Keratinocyte (primary cell): ENCODE results near the gene FTSJ3. TPM values are rescaled to one million over a fixed set of nuclear protein-coding genes. Genes with fewer than 3 reads are reported as not detected.

Experiments
- DNase-seq: peaks from one replicate; pipeline ENCODE4 v3.0.0-alpha.2; 2011; ENCODE audit warnings: low read depth, missing footprints, low spot score
- FAIRE-seq: peaks from 2 replicates; lab custom pipeline; 2011; peaks lifted over from hg19 to GRCh38; lab: Jason Lieb, UNC
- H2AFZ ChIP-seq: 2 replicates; pipeline ENCODE4 v1.6.0; 2012; ENCODE audit warnings: low read length, control low read depth, inconsistent platforms; ENCODE audit not compliant: control insufficient read depth
- H3K27ac ChIP-seq: 2 replicates; pipeline ENCODE4 v1.5.1; 2011; ENCODE audit warnings: low read length; ENCODE audit not compliant: control insufficient read depth, insufficient read depth
- H3K27me3 ChIP-seq: 3 replicates; pipeline ENCODE4 v1.6.0; 2011; ENCODE audit warnings: low read length; ENCODE audit not compliant: control insufficient read depth, insufficient read depth; ENCODE audit errors: extremely low read depth
- H3K36me3 ChIP-seq, 2 experiments: 2 replicates in 1 of 2; 3 replicates in 1 of 2; pipeline ENCODE4 v1.5.1; 2011; ENCODE audit warnings: low read length in 2 of 2, mild to moderate bottlenecking in 1 of 2; ENCODE audit not compliant: control insufficient read depth in 2 of 2, insufficient read depth in 2 of 2; ENCODE audit errors: extremely low read depth in 1 of 2
- H3K4me1 ChIP-seq: 3 replicates; pipeline ENCODE4 v1.5.1; 2011; ENCODE audit warnings: low read length; ENCODE audit not compliant: control insufficient read depth, insufficient read depth; ENCODE audit errors: extremely low read depth
- H3K4me2 ChIP-seq: 3 replicates; pipeline ENCODE4 v1.6.0; 2011; ENCODE audit warnings: low read depth, low read length; ENCODE audit not compliant: control insufficient read depth, insufficient read depth; ENCODE audit errors: extremely low read depth
- H3K4me3 ChIP-seq, 3 experiments: fragments of 200-600 bp in 1 of 3; sonication (generic) in 1 of 3; 2 replicates in 2 of 3; 3 replicates in 1 of 3; pipeline ENCODE4 v1.5.1; 2011 to 2016; ENCODE audit warnings: low read length in 3 of 3, mild to moderate bottlenecking in 3 of 3, control low read depth in 2 of 3, inconsistent platforms in 1 of 3, low read depth in 1 of 3, mixed read lengths in 1 of 3, mixed run types in 1 of 3, moderate library complexity in 1 of 3; ENCODE audit not compliant: control insufficient read depth in 2 of 3, insufficient read depth in 2 of 3; ENCODE audit errors: extremely low read depth in 1 of 3
- H3K79me2 ChIP-seq: 2 replicates; pipeline ENCODE4 v1.6.0; 2012; ENCODE audit warnings: low read length; ENCODE audit not compliant: control insufficient read depth, insufficient read depth
- H3K9ac ChIP-seq: 3 replicates; pipeline ENCODE4 v1.6.0; 2011; ENCODE audit warnings: low read length; ENCODE audit not compliant: control insufficient read depth, insufficient read depth; ENCODE audit errors: extremely low read depth
- H3K9me1 ChIP-seq: 3 replicates; pipeline ENCODE4 v1.6.0; 2011; ENCODE audit warnings: low read length; ENCODE audit not compliant: control insufficient read depth, insufficient read depth; ENCODE audit errors: extremely low read depth
- H3K9me3 ChIP-seq: 2 replicates; pipeline ENCODE4 v1.5.1; 2012; ENCODE audit warnings: low read depth, low read length; ENCODE audit not compliant: control insufficient read depth
- H4K20me1 ChIP-seq: 3 replicates; pipeline ENCODE4 v1.6.0; 2011; ENCODE audit warnings: low read length; ENCODE audit not compliant: control insufficient read depth, insufficient read depth; ENCODE audit errors: extremely low read depth
- EZH2 ChIP-seq: IDR thresholded peaks from one replicate; pipeline ENCODE4 v1.6.1; 2012; ENCODE audit warnings: inconsistent platforms, mild to moderate bottlenecking, low read length, moderate library complexity
- dilution Hi-C: fragments of 300-500 bp; cut with MboI; formaldehyde crosslinking; loops from one replicate; pipeline ENCODE4 v1.7.0; 2020; ENCODE audit warnings: low sequenced_read_pairs; ENCODE audit not compliant: extremely low pct_ligation_motif_present
- polyA plus RNA-seq, 5 experiments: library from polyadenylated mRNA; depleted of rRNA in 3 of 5; stranded (reverse) in 3 of 5; stranded (forward) in 1 of 5; unstranded in 1 of 5; fragments of >200 nt; gene quantifications; 1 replicate in 1 of 5; 2 replicates in 3 of 5; 3 replicates in 1 of 5; pipeline versions ENCODE4 v1.2.1 to v1.2.3, GENCODE V29; 2011 to 2012; ENCODE audit warnings: missing spikeins in 2 of 5, low read depth in 1 of 5, low replicate concordance in 1 of 5
- TF ChIP-seq, protein P1 (sequence below), 3 experiments: IDR thresholded peaks in 1 of 3; conservative IDR thresholded peaks in 1 of 3; optimal IDR thresholded peaks in 1 of 3; 2 replicates in 2 of 3; 3 replicates in 1 of 3; pipeline versions ENCODE3 to v1.5.1; 2011; ENCODE audit warnings: low read length in 3 of 3, mild to moderate bottlenecking in 3 of 3, moderate library complexity in 2 of 3, control low read depth in 1 of 3, inconsistent platforms in 1 of 3; ENCODE audit not compliant: insufficient read depth in 2 of 3; ENCODE audit errors: extremely low read depth in 1 of 3

FTSJ3 gene
- polyA plus RNA-seq, 1 donor (not counting 4 experiments of a cell fraction or from before 2014, with no cell fraction given), result 43.7 TPM

DNA sequence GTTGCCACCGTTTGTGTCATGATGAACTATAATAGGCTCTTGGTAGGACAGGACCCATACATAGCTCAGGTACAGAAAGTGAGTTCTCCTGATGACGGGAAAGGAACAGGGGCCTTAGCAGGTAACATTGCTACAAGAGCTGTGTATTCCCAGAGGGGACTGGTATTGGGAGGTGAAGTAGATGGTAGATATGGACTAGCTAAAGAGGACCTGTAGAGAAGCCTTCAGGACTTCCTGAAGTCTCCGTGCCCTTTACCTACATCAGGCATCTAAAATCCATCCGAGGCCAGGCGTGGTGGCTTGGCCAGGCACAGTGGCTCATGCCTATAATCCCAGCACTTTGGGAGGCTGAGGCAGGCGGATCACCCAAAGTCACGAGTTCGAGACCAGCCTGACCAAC lies 27.7 kb upstream of the FTSJ3 start:
- FAIRE-seq (no peak), DNase-seq (no peak)
- Histone ChIP-seq H3K9me1 (no peaks in the 10 kb centered on the region), H3K27ac (no peak overlapping the region), H3K79me2 (no peaks in the 10 kb centered on the region), H3K4me2 (no peak overlapping the region), H3K36me3 (no peaks in the 10 kb centered on the region), H3K4me1 (no peaks in the 10 kb centered on the region), H4K20me1 (no peaks in the 10 kb centered on the region), H3K27me3 (peaks cover 4% of the 10 kb centered on the region), H3K9ac (no peak overlapping the region), H2AFZ (no peak overlapping the region), H3K9me3 (no peaks in the 10 kb centered on the region), H3K4me3 (no peak overlapping the region)
- TF ChIP-seq, protein P1, sequence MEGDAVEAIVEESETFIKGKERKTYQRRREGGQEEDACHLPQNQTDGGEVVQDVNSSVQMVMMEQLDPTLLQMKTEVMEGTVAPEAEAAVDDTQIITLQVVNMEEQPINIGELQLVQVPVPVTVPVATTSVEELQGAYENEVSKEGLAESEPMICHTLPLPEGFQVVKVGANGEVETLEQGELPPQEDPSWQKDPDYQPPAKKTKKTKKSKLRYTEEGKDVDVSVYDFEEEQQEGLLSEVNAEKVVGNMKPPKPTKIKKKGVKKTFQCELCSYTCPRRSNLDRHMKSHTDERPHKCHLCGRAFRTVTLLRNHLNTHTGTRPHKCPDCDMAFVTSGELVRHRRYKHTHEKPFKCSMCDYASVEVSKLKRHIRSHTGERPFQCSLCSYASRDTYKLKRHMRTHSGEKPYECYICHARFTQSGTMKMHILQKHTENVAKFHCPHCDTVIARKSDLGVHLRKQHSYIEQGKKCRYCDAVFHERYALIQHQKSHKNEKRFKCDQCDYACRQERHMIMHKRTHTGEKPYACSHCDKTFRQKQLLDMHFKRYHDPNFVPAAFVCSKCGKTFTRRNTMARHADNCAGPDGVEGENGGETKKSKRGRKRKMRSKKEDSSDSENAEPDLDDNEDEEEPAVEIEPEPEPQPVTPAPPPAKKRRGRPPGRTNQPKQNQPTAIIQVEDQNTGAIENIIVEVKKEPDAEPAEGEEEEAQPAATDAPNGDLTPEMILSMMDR (optimal IDR thresholded peaks at IDR 0.05 in 1 of 3, IDR thresholded peaks at IDR 0.05 in 1 of 3, conservative IDR thresholded peaks at IDR 0.05 in 1 of 3; ENCODE audit: extremely low read depth in 1 of 3, insufficient read depth in 2 of 3, low read length in 3 of 3), result no peak
- no peak for TF ChIP-seq EZH2
- dilution Hi-C loops, result no loop called here

DNA sequence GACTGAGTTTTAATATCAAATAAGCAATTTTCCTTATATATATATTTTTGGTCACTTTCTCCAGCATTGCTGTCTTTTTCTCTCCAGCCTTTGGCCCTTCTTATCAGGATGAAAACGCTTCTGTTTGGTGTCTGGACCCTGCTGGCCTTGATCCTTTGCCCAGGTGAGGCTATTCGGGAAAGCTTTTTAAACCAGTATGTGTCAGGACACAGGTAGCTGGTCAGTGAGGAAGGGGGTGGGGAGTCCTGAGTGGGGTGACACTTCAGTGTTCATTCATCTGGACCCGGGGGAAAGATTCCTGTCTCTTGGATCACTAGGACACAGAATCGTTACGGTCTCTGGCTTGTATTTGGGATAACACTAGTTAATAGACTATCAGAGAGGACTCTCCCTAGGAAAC lies 27.2 kb upstream of the FTSJ3 start:
- dilution Hi-C loops, result no loop called here
- Histone ChIP-seq H3K9me3 (no peaks in the 10 kb centered on the region), H3K27ac (no peak overlapping the region), H3K36me3 (no peaks in the 10 kb centered on the region), H3K4me2 (no peak overlapping the region), H3K79me2 (no peaks in the 10 kb centered on the region), H3K27me3 (peaks cover 5% of the 10 kb centered on the region), H4K20me1 (no peaks in the 10 kb centered on the region), H2AFZ (no peak overlapping the region), H3K9ac (no peak overlapping the region), H3K9me1 (no peaks in the 10 kb centered on the region), H3K4me3 (no peak overlapping the region), H3K4me1 (no peaks in the 10 kb centered on the region)
- TF ChIP-seq, protein P1 (optimal IDR thresholded peaks at IDR 0.05 in 1 of 3, IDR thresholded peaks at IDR 0.05 in 1 of 3, conservative IDR thresholded peaks at IDR 0.05 in 1 of 3; ENCODE audit: extremely low read depth in 1 of 3, insufficient read depth in 2 of 3, low read length in 3 of 3), result no peak
- no peak for TF ChIP-seq EZH2
- FAIRE-seq (no peak), DNase-seq (no peak)
